ENCODE results near the gene DENND4A. TPM values are rescaled to one million over a fixed set of nuclear protein-coding genes. Genes with fewer than 3 reads are reported as not detected.

Gene DENND4A
- total and polyA plus RNA-seq, 2 donors (not counting 1 experiment from before 2014, with no cell fraction given), result 24.4 to 103 TPM

GRCh38 chr15:65690173-65690572, 101.9 kb downstream of the DENND4A start:
- ChIA-PET POLR2A (no interaction called here), CTCF (interaction anchor here (1.2 kb wide), 1 partner anchor 10 kb away, joined by 3 read pairs; no protein-coding TSS in a partner anchor)
- no peaks in the 10 kb centered on the region for H3K27me3 Mint-ChIP-seq
- DNase-seq, result no peak
- no peak for ATAC-seq (ENCODE audit: low read depth)
- Histone ChIP-seq H3K4me1 (ENCODE audit: control insufficient read depth in 2 of 2, insufficient read depth in 2 of 2, low read length in 2 of 2) (no peaks in the 10 kb centered on the region), H3K27ac (ENCODE audit: low read length in 2 of 2) (no peak overlapping the region), H3K4me2 (replicated peaks; ENCODE audit: low read depth, low read length, poor library complexity, severe bottlenecking) (no peak overlapping the region), H4K20me1 (ENCODE audit: control insufficient read depth, insufficient read depth, low read length, poor library complexity, severe bottlenecking) (no peaks in the 10 kb centered on the region), H3K36me3 (replicated peaks in 1 of 2; ENCODE audit: control extremely low read depth in 1 of 2, control insufficient read depth in 1 of 2, extremely low read depth in 1 of 2, insufficient read depth in 2 of 2, low read length in 1 of 2) (peaks cover 19 to 58% of the 10 kb centered on the region in 2 experiments), H3K9ac (ENCODE audit: low read length) (no peak overlapping the region), H3K4me3 (ENCODE audit: control extremely low read depth in 1 of 5, extremely low read depth in 1 of 5, insufficient read depth in 1 of 5, low read depth in 2 of 5, low read length in 4 of 5) (no peak overlapping the region), H2AFZ (ENCODE audit: insufficient read depth, low read depth, low read length, poor library complexity, severe bottlenecking) (no peak overlapping the region), H3K79me2 (ENCODE audit: control insufficient read depth, insufficient read depth, low read length) (no peaks in the 10 kb centered on the region), H3K27me3 (replicated peaks in 1 of 4; ENCODE audit: control extremely low read depth in 1 of 4, control insufficient read depth in 3 of 4, insufficient read depth in 4 of 4, low read length in 3 of 4) (no peaks in the 10 kb centered on the region), H3K9me3 (ENCODE audit: control extremely low read depth in 1 of 3, control insufficient read depth in 2 of 3, insufficient read depth in 1 of 3, low read length in 2 of 3) (peaks cover 0 to 6% (median 2%) of the 10 kb centered on the region in 3 donors)
- no peaks in the 10 kb centered on the region for H3K4me1 Mint-ChIP-seq
- TF ChIP-seq EZH2 (IDR thresholded peaks at IDR 0.05; ENCODE audit: borderline replicate concordance, insufficient read depth, low read depth, low read length, poor library complexity, severe bottlenecking), result no peak
- no peak overlapping the region for H3K4me3 Mint-ChIP-seq
- WGBS (ENCODE audit: insufficient coverage), result no CpG with 5 or more reads among the region's 1 CpG
- intact Hi-C loops (cut with micrococcal nuclease), result no loop called here
- H3K9me3 Mint-ChIP-seq (ENCODE audit: insufficient read depth), result peaks cover 5% of the 10 kb centered on the region
- peak overlapping the region; percentile 20 for H3K27ac Mint-ChIP-seq

GRCh38 chr15:65688462-65688861, 103.6 kb downstream of the DENND4A start:
- Histone ChIP-seq H3K79me2 (ENCODE audit: control insufficient read depth, insufficient read depth, low read length) (no peaks in the 10 kb centered on the region), H2AFZ (ENCODE audit: insufficient read depth, low read depth, low read length, poor library complexity, severe bottlenecking) (no peak overlapping the region), H4K20me1 (ENCODE audit: control insufficient read depth, insufficient read depth, low read length, poor library complexity, severe bottlenecking) (no peaks in the 10 kb centered on the region), H3K36me3 (replicated peaks in 1 of 2; ENCODE audit: control extremely low read depth in 1 of 2, control insufficient read depth in 1 of 2, extremely low read depth in 1 of 2, insufficient read depth in 2 of 2, low read length in 1 of 2) (peaks cover 19 to 50% of the 10 kb centered on the region in 2 experiments), H3K9ac (ENCODE audit: low read length) (no peak overlapping the region), H3K27ac (ENCODE audit: low read length in 2 of 2) (no peak overlapping the region), H3K27me3 (replicated peaks in 1 of 4; ENCODE audit: control extremely low read depth in 1 of 4, control insufficient read depth in 3 of 4, insufficient read depth in 4 of 4, low read length in 3 of 4) (no peaks in the 10 kb centered on the region), H3K4me2 (replicated peaks; ENCODE audit: low read depth, low read length, poor library complexity, severe bottlenecking) (no peak overlapping the region), H3K4me1 (ENCODE audit: control insufficient read depth in 2 of 2, insufficient read depth in 2 of 2, low read length in 2 of 2) (no peaks in the 10 kb centered on the region), H3K9me3 (ENCODE audit: control extremely low read depth in 1 of 3, control insufficient read depth in 2 of 3, insufficient read depth in 1 of 3, low read length in 2 of 3) (peaks cover 0 to 6% (median 2%) of the 10 kb centered on the region in 3 donors), H3K4me3 (ENCODE audit: control extremely low read depth in 1 of 5, extremely low read depth in 1 of 5, insufficient read depth in 1 of 5, low read depth in 2 of 5, low read length in 4 of 5) (no peak overlapping the region)
- no peak overlapping the region for H3K4me3 Mint-ChIP-seq
- no peaks in the 10 kb centered on the region for H3K27me3 Mint-ChIP-seq
- H3K9me3 Mint-ChIP-seq (ENCODE audit: insufficient read depth), result peaks cover 5% of the 10 kb centered on the region
- no peak overlapping the region for H3K27ac Mint-ChIP-seq
- TF ChIP-seq EZH2 (IDR thresholded peaks at IDR 0.05; ENCODE audit: borderline replicate concordance, insufficient read depth, low read depth, low read length, poor library complexity, severe bottlenecking), result no peak
- DNase-seq (no peak), ATAC-seq (ENCODE audit: low read depth) (no peak)
- intact Hi-C loops (cut with micrococcal nuclease), result no loop called here
- H3K4me1 Mint-ChIP-seq, result no peaks in the 10 kb centered on the region
- no CpG with 5 or more reads among the region's 1 CpG for WGBS (ENCODE audit: insufficient coverage)
- ChIA-PET POLR2A (no interaction called here), CTCF (no interaction called here)
